Muscle of back (tissue), 11 donors: ENCODE measurements around the gene PCDHA3. TPM values are rescaled to one million over a fixed set of nuclear protein-coding genes. Genes with fewer than 3 reads are reported as not detected.
A peak's percentile ranks its signal among the peaks of the same experiment; 100 is the strongest.
"Not testable (repeated sequence)": the region's sequence is repeated elsewhere in the genome, so short reads cannot be mapped to it uniquely, and the experiment has no call there.

Experiments
- DNase-seq, 3 donors: peaks; one replicate each; pipeline versions ENCODE4 v3.0.0 to v3.0.0-alpha.2; 2013
- polyA plus RNA-seq, 10 donors: library from polyadenylated mRNA; unstranded; fragments of 120-200 nt; gene quantifications; one replicate each; pipeline ENCODE4 v1.2.1, GENCODE V29; 2013; ENCODE audit not compliant: insufficient read length in 10 of 10

PCDHA3 gene
- polyA plus RNA-seq, 10 donors: 0.06 to 0.31 (median 0.23) TPM

- DNase-seq: no peak
These were observed 8.0 kb downstream of the PCDHA3 start for GRCh38 chr5:140808889-140809291.

GRCh38 chr5:140821375-140822280 is 20.8 kb downstream of the PCDHA3 start, which contains the start of gene PCDHA5:
Gene PCDHA5 (plus strand): TSS chr5:140821613.
- no peak for DNase-seq

- no peak for DNase-seq
These were observed 21.4 kb downstream of the PCDHA3 start for GRCh38 chr5:140822281-140822629.

- DNase-seq: not testable (repeated sequence)
These were observed 22.1 kb downstream of the PCDHA3 start for GRCh38 chr5:140822969-140823368.

GRCh38 chr5:140823475-140823874 is 22.6 kb downstream of the PCDHA3 start:
- DNase-seq: no peak

GRCh38 chr5:140827704-140828361 is 27.0 kb downstream of the PCDHA3 start, which contains the start of gene PCDHA6:
Gene PCDHA6 (plus strand): TSS chr5:140827960. CDS start chr5:140828092, 132 bp downstream.
- no peak for DNase-seq

GRCh38 chr5:140828362-140828737 is 27.5 kb downstream of the PCDHA3 start:
- DNase-seq: no peak

GRCh38 chr5:140829511-140830501 is 28.9 kb downstream of the PCDHA3 start:
- DNase-seq: not testable (repeated sequence)

- DNase-seq: peak in 1 of 3 donors; percentile 5
These were observed 33.1 kb downstream of the PCDHA3 start, which contains the start of gene PCDHA7 for GRCh38 chr5:140833993-140834392. Gene PCDHA7 (plus strand): TSS chr5:140834269. CDS start chr5:140834384, 115 bp downstream.

GRCh38 chr5:140834439-140835008 is 33.7 kb downstream of the PCDHA3 start:
- DNase-seq: not testable (repeated sequence)

- DNase-seq: no peak
These were observed 35.0 kb downstream of the PCDHA3 start for GRCh38 chr5:140835622-140836510.

GRCh38 chr5:140840978-140841962 is 40.4 kb downstream of the PCDHA3 start, which contains the start of gene PCDHA8:
Gene PCDHA8 (plus strand): TSS chr5:140841187. CDS start chr5:140841322, 135 bp downstream.
- no peak for DNase-seq

- DNase-seq: no peak
These were observed 42.2 kb downstream of the PCDHA3 start for GRCh38 chr5:140842798-140843733.

- not testable (repeated sequence) for DNase-seq
These were observed 47.6 kb downstream of the PCDHA3 start, which contains the start of gene PCDHA9 for GRCh38 chr5:140848139-140849102. Gene PCDHA9 (plus strand): TSS chr5:140848382. CDS start chr5:140848496, 114 bp downstream.

GRCh38 chr5:140849831-140850634 is 49.2 kb downstream of the PCDHA3 start:
- DNase-seq: not testable (repeated sequence)
